Neuron (in vitro differentiated cells): ENCODE results near the gene ACOXL.
"Not testable (repeated sequence)": the region's sequence is repeated elsewhere in the genome, so short reads cannot be mapped to it uniquely, and the experiment has no call there.

Source experiments
- H2AFZ ChIP-seq: one replicate; pipeline ENCODE4 v1.6.1; 2013; ENCODE audit warnings: low read depth, mild to moderate bottlenecking, inconsistent platforms, low read length, moderate library complexity
- H3K27me3 ChIP-seq: one replicate; pipeline ENCODE4 v1.6.1; 2013; ENCODE audit warnings: low read length; ENCODE audit not compliant: insufficient read depth
- H3K36me3 ChIP-seq: one replicate; pipeline ENCODE4 v1.6.1; 2013; ENCODE audit warnings: low read length; ENCODE audit not compliant: insufficient read depth
- H3K4me1 ChIP-seq: one replicate; pipeline ENCODE4 v1.6.1; 2013; ENCODE audit warnings: low read length; ENCODE audit not compliant: insufficient read depth
- H3K4me3 ChIP-seq: 2 replicates; pipeline ENCODE4 v1.5.1; 2013; ENCODE audit warnings: mild to moderate bottlenecking, low read length, moderate library complexity
- H3K9me3 ChIP-seq: one replicate; pipeline ENCODE4 v1.6.1; 2013; ENCODE audit warnings: low read length

The ACOXL gene

GRCh38 chr2:110946902-110947301 lies 214.5 kb downstream of the ACOXL start:
- H3K9me3 ChIP-seq, result no peaks in the 10 kb centered on the region
- no peak overlapping the region for H3K4me3 ChIP-seq
- peaks cover 6% of the 10 kb centered on the region for H3K27me3 ChIP-seq
- H2AFZ ChIP-seq, result no peak overlapping the region
- H3K36me3 ChIP-seq, result no peaks in the 10 kb centered on the region
- no peaks in the 10 kb centered on the region for H3K4me1 ChIP-seq

GRCh38 chr2:110948027-110948674 lies 215.8 kb downstream of the ACOXL start:
- H3K27me3 ChIP-seq, result peaks cover 6% of the 10 kb centered on the region
- H3K36me3 ChIP-seq, result no peaks in the 10 kb centered on the region
- no peaks in the 10 kb centered on the region for H3K4me1 ChIP-seq
- H3K4me3 ChIP-seq, result no peak overlapping the region
- no peaks in the 10 kb centered on the region for H3K9me3 ChIP-seq
- no peak overlapping the region for H2AFZ ChIP-seq

GRCh38 chr2:110950281-110950680 lies 217.9 kb downstream of the ACOXL start:
- H3K27me3 ChIP-seq, result peaks cover 6% of the 10 kb centered on the region
- no peaks in the 10 kb centered on the region for H3K4me1 ChIP-seq
- H2AFZ ChIP-seq, result no peak overlapping the region
- no peaks in the 10 kb centered on the region for H3K9me3 ChIP-seq
- no peaks in the 10 kb centered on the region for H3K36me3 ChIP-seq
- no peak overlapping the region for H3K4me3 ChIP-seq

- no peaks in the 10 kb centered on the region for H3K9me3 ChIP-seq
- no peak overlapping the region for H2AFZ ChIP-seq
Observed at GRCh38 chr2:110955045-110955444, 222.7 kb downstream of the ACOXL start.

GRCh38 chr2:110955556-110955955 lies 223.2 kb downstream of the ACOXL start:
- Histone ChIP-seq H3K27me3 (no peaks in the 10 kb centered on the region), H3K9me3 (no peaks in the 10 kb centered on the region), H3K4me1 (no peaks in the 10 kb centered on the region), H3K36me3 (no peaks in the 10 kb centered on the region), H3K4me3 (no peak overlapping the region), H2AFZ (no peak overlapping the region)

More at GRCh38 chr2:110955045-110955444, 222.7 kb downstream of the ACOXL start:
- Histone ChIP-seq H3K27me3 (no peaks in the 10 kb centered on the region), H3K4me1 (no peaks in the 10 kb centered on the region), H3K4me3 (no peak overlapping the region), H3K36me3 (no peaks in the 10 kb centered on the region)

- Histone ChIP-seq H3K27me3 (no peaks in the 10 kb centered on the region), H2AFZ (no peak overlapping the region), H3K36me3 (no peaks in the 10 kb centered on the region), H3K9me3 (no peaks in the 10 kb centered on the region), H3K4me1 (no peaks in the 10 kb centered on the region), H3K4me3 (no peak overlapping the region)
Observed at GRCh38 chr2:110957293-110957692, 224.9 kb downstream of the ACOXL start.

- Histone ChIP-seq H3K4me1 (no peaks in the 10 kb centered on the region), H3K27me3 (no peaks in the 10 kb centered on the region), H3K4me3 (no peak overlapping the region), H2AFZ (no peak overlapping the region), H3K36me3 (no peaks in the 10 kb centered on the region), H3K9me3 (no peaks in the 10 kb centered on the region)
Observed at GRCh38 chr2:110958346-110959119, 226.2 kb downstream of the ACOXL start.

GRCh38 chr2:110959198-110959597 lies 226.8 kb downstream of the ACOXL start:
- H3K27me3 ChIP-seq, result no peaks in the 10 kb centered on the region
- no peaks in the 10 kb centered on the region for H3K36me3 ChIP-seq
- no peaks in the 10 kb centered on the region for H3K9me3 ChIP-seq
- H3K4me1 ChIP-seq, result no peaks in the 10 kb centered on the region
- no peak overlapping the region for H2AFZ ChIP-seq
- no peak overlapping the region for H3K4me3 ChIP-seq

GRCh38 chr2:110960281-110960680 lies 227.9 kb downstream of the ACOXL start:
- Histone ChIP-seq H3K36me3 (no peaks in the 10 kb centered on the region), H3K27me3 (no peaks in the 10 kb centered on the region), H2AFZ (no peak overlapping the region)

GRCh38 chr2:110960954-110961353 lies 228.6 kb downstream of the ACOXL start:
- Histone ChIP-seq H3K36me3 (no peaks in the 10 kb centered on the region), H3K4me1 (no peaks in the 10 kb centered on the region), H3K4me3 (no peak overlapping the region), H3K27me3 (no peaks in the 10 kb centered on the region), H3K9me3 (no peaks in the 10 kb centered on the region), H2AFZ (no peak overlapping the region)

More at GRCh38 chr2:110960281-110960680, 227.9 kb downstream of the ACOXL start:
- H3K9me3 ChIP-seq, result no peaks in the 10 kb centered on the region
- no peaks in the 10 kb centered on the region for H3K4me1 ChIP-seq
- H3K4me3 ChIP-seq, result no peak overlapping the region

- H3K9me3 ChIP-seq, H2AFZ ChIP-seq, H3K27me3 ChIP-seq, H3K36me3 ChIP-seq, H3K4me3 ChIP-seq, H3K4me1 ChIP-seq: not testable (repeated sequence)
Observed at GRCh38 chr2:110961643-110962042, 229.3 kb downstream of the ACOXL start.

GRCh38 chr2:110969696-110970095 lies 237.3 kb downstream of the ACOXL start:
- H3K4me1 ChIP-seq, result no peaks in the 10 kb centered on the region
- no peaks in the 10 kb centered on the region for H3K9me3 ChIP-seq
- H2AFZ ChIP-seq, result no peak overlapping the region
- no peaks in the 10 kb centered on the region for H3K36me3 ChIP-seq
- no peaks in the 10 kb centered on the region for H3K27me3 ChIP-seq
- H3K4me3 ChIP-seq, result no peak overlapping the region

GRCh38 chr2:110970201-110970600 lies 237.8 kb downstream of the ACOXL start:
- Histone ChIP-seq H3K27me3 (no peaks in the 10 kb centered on the region), H3K4me1 (no peaks in the 10 kb centered on the region), H3K9me3 (no peaks in the 10 kb centered on the region), H3K36me3 (no peaks in the 10 kb centered on the region), H3K4me3 (no peak overlapping the region), H2AFZ (no peak overlapping the region)
